GM23338 (cell line): ENCODE results near the gene LACRT. TPM values are rescaled to one million over a fixed set of nuclear protein-coding genes. Genes with fewer than 3 reads are reported as not detected.

ENCODE experiments used
- ATAC-seq: fragments of 200-7000 bp; cut with Tn5 transposase; 3 replicates; pipeline ENCODE4 v1.9.1; 2020
- DNase-seq: peaks from one replicate; pipeline ENCODE4 v3.0.0-alpha.2; 2015; ENCODE audit warnings: low spot score
- H2AFZ ChIP-seq: fragments of 200-600 bp; sonication (generic); 2 replicates; pipeline ENCODE4 v1.8.0; 2016; ENCODE audit warnings: antibody characterized with exemption, mild to moderate bottlenecking, moderate library complexity
- H3F3A ChIP-seq: fragments of 200-600 bp; sonication (generic); replicated peaks from 2 replicates; pipeline ENCODE4 v1.8.0; 2017; ENCODE audit warnings: antibody characterized with exemption, mixed run types, low read depth
- H3K27ac ChIP-seq: fragments of 200-600 bp; sonication (generic); 2 replicates; pipeline ENCODE4 v1.6.1; 2016; ENCODE audit warnings: low read depth
- H3K27me3 ChIP-seq: fragments of 200-600 bp; sonication (generic); 2 replicates; pipeline ENCODE4 v1.8.0; 2016; ENCODE audit warnings: mild to moderate bottlenecking, mixed run types, moderate library complexity; ENCODE audit not compliant: insufficient read depth
- H3K36me3 ChIP-seq: fragments of 200-600 bp; sonication (generic); 2 replicates; pipeline ENCODE4 v1.8.0; 2016; ENCODE audit warnings: mild to moderate bottlenecking; ENCODE audit not compliant: insufficient read depth
- H3K4me1 ChIP-seq: fragments of 200-600 bp; sonication (generic); 2 replicates; pipeline ENCODE4 v1.8.0; 2016; ENCODE audit warnings: mild to moderate bottlenecking, moderate library complexity; ENCODE audit not compliant: insufficient read depth
- H3K4me2 ChIP-seq: fragments of 200-600 bp; sonication (generic); 2 replicates; pipeline ENCODE4 v1.7.1; 2017; ENCODE audit warnings: mixed run types
- H3K4me3 ChIP-seq: fragments of 200-600 bp; sonication (generic); 2 replicates; pipeline ENCODE4 v1.6.1; 2016; ENCODE audit warnings: mixed run types
- H3K79me2 ChIP-seq: fragments of 200-600 bp; sonication (generic); replicated peaks from 2 replicates; pipeline ENCODE4 v1.8.0; 2017; ENCODE audit warnings: mild to moderate bottlenecking; ENCODE audit not compliant: insufficient read depth
- H3K9me2 ChIP-seq: fragments of 200-600 bp; sonication (generic); 2 replicates; pipeline ENCODE4 v1.8.0; 2017; ENCODE audit not compliant: insufficient read depth
- H4K20me1 ChIP-seq: fragments of 200-600 bp; sonication (generic); replicated peaks from 2 replicates; pipeline ENCODE4 v1.8.0; 2017; ENCODE audit warnings: mild to moderate bottlenecking; ENCODE audit not compliant: insufficient read depth
- H3K27ac Mint-ChIP-seq: 2 replicates; pipeline ENCODE4 v1.8.0; 2020; ENCODE audit warnings: inconsistent platforms, mild to moderate bottlenecking, moderate library complexity, mixed read lengths
- H3K27me3 Mint-ChIP-seq: 3 replicates; pipeline ENCODE4 v1.8.0; 2022; ENCODE audit warnings: low read depth, mild to moderate bottlenecking, moderate library complexity, mixed read lengths, inconsistent platforms; ENCODE audit not compliant: insufficient read depth, poor library complexity
- H3K36me3 Mint-ChIP-seq: 3 replicates; pipeline ENCODE4 v1.8.0; 2021; ENCODE audit warnings: low read depth, mild to moderate bottlenecking, inconsistent platforms, moderate library complexity, mixed read lengths
- H3K4me1 Mint-ChIP-seq: 3 replicates; pipeline ENCODE4 v1.8.0; 2020; ENCODE audit warnings: mild to moderate bottlenecking, inconsistent platforms, mixed read lengths
- H3K4me3 Mint-ChIP-seq: 3 replicates; pipeline ENCODE4 v1.8.0; 2021; ENCODE audit warnings: moderate library complexity, mild to moderate bottlenecking, inconsistent platforms, mixed read lengths
- H3K9me3 Mint-ChIP-seq: 3 replicates; pipeline ENCODE4 v1.8.0; 2020; ENCODE audit warnings: moderate library complexity, mild to moderate bottlenecking, inconsistent platforms, mixed read lengths
- CREB1 ChIP-seq: fragments of 250-450 bp; sonication (Bioruptor Pico); IDR thresholded peaks from 2 replicates; pipeline ENCODE4 v1.5.0; 2020; ENCODE audit warnings: low read depth, mild to moderate bottlenecking, moderate library complexity
- CTCF ChIP-seq, 2 experiments: fragments of 200-600 bp in 1 of 2; sonication (generic) in 1 of 2; conservative IDR thresholded peaks; 2 replicates each; pipeline versions ENCODE4 v1.5.1 to v1.6.1; 2016 to 2017; ENCODE audit warnings: antibody characterized with exemption in 2 of 2, low read depth in 2 of 2, mild to moderate bottlenecking in 2 of 2, moderate library complexity in 1 of 2
- ETS1 ChIP-seq: IDR thresholded peaks from 2 replicates; pipeline ENCODE4 v1.6.1; 2016; ENCODE audit warnings: antibody characterized with exemption
- EZH2 ChIP-seq: fragments of 200-600 bp; sonication (generic); IDR thresholded peaks from one replicate; pipeline ENCODE4 v1.8.0; 2017; ENCODE audit warnings: antibody characterized with exemption, mild to moderate bottlenecking, low read depth; ENCODE audit not compliant: unreplicated experiment
- EZH2phosphoT487 ChIP-seq: fragments of 200-600 bp; sonication (generic); IDR thresholded peaks from one replicate; pipeline ENCODE4 v1.8.1; 2018; ENCODE audit warnings: antibody characterized with exemption; ENCODE audit not compliant: unreplicated experiment
- JUNB ChIP-seq: IDR thresholded peaks from one replicate; pipeline ENCODE4 v1.6.1; 2016; ENCODE audit warnings: antibody characterized with exemption; ENCODE audit not compliant: unreplicated experiment
- NANOG ChIP-seq: IDR thresholded peaks from 2 replicates; pipeline ENCODE4 v1.6.1; 2016; ENCODE audit warnings: antibody characterized with exemption, borderline replicate concordance
- POLR2AphosphoS5 ChIP-seq: IDR thresholded peaks from 2 replicates; pipeline ENCODE4 v1.6.1; 2016; ENCODE audit warnings: antibody characterized with exemption, low read depth
- REST ChIP-seq: IDR thresholded peaks from one replicate; pipeline ENCODE4 v1.6.1; 2018; ENCODE audit warnings: antibody characterized with exemption; ENCODE audit not compliant: unreplicated experiment
- STAT1 ChIP-seq: IDR thresholded peaks from one replicate; pipeline ENCODE4 v1.6.1; 2016; ENCODE audit warnings: antibody characterized with exemption; ENCODE audit not compliant: unreplicated experiment
- ZNF114 ChIP-seq: fragments of 250-450 bp; sonication (Bioruptor Pico); IDR thresholded peaks from 2 replicates; pipeline ENCODE4 v1.5.0; 2020; ENCODE audit warnings: mild to moderate bottlenecking, moderate library complexity
- ZNF331 ChIP-seq: fragments of 250-450 bp; sonication (Bioruptor Pico); IDR thresholded peaks from 2 replicates; pipeline ENCODE4 v1.5.0; 2020; ENCODE audit warnings: low read depth, mild to moderate bottlenecking, moderate library complexity
- polyA plus RNA-seq: library from polyadenylated mRNA; unstranded; fragments of >200 nt; fragmentation: Nextera tagmentation; extraction: Ambion mirVana; gene quantifications from 2 replicates; pipeline ENCODE4 v1.2.1, GENCODE V29; 2016
- total RNA-seq: library from RNA; depleted of rRNA; stranded (reverse); fragments of >200 nt; shearing (Covaris generic); gene quantifications from 2 replicates; pipeline ENCODE4 v1.2.3, GENCODE V29; 2014
- TF ChIP-seq, protein P1 (sequence below): fragments of 250-450 bp; sonication (Bioruptor Pico); IDR thresholded peaks from 2 replicates; pipeline ENCODE4 v1.5.0; 2020; ENCODE audit warnings: mild to moderate bottlenecking, moderate library complexity

The LACRT gene
- total and polyA plus RNA-seq, 2 experiments from 2014 or later, result not detected

GRCh38 chr12:54590978-54591591 is 43.6 kb downstream of the LACRT start:
- Mint-ChIP-seq H3K9me3 (no peaks in the 10 kb centered on the region), H3K27ac (no peak overlapping the region), H3K27me3 (peaks cover 49% of the 10 kb centered on the region), H3K4me3 (no peak overlapping the region; the same call in 2 of the 3 replicates), H3K4me1 (peaks cover 44% of the 10 kb centered on the region), H3K36me3 (no peaks in the 10 kb centered on the region)
- H2AFZ ChIP-seq, result peak overlapping the region; percentile 76
- H3K4me3 ChIP-seq, result no peak overlapping the region
- DNase-seq (no peak), ATAC-seq (peak; percentile 5; the same call in 2 of the 3 replicates)
- H3K27me3 ChIP-seq, result peaks cover 80% of the 10 kb centered on the region
- no peaks in the 10 kb centered on the region for H3K36me3 ChIP-seq
- no peaks in the 10 kb centered on the region for H4K20me1 ChIP-seq
- H3K4me1 ChIP-seq, result peaks cover 31% of the 10 kb centered on the region
- no peak for TF ChIP-seq POLR2AphosphoS5
- no peak for TF ChIP-seq EZH2
- no peak for TF ChIP-seq ZNF114 (CRISPR knock-in tag)
- no peak for TF ChIP-seq NANOG
- no peak for TF ChIP-seq JUNB
- TF ChIP-seq ZNF331 (CRISPR knock-in tag), result no peak
- TF ChIP-seq REST, result no peak
- TF ChIP-seq, protein P1, sequence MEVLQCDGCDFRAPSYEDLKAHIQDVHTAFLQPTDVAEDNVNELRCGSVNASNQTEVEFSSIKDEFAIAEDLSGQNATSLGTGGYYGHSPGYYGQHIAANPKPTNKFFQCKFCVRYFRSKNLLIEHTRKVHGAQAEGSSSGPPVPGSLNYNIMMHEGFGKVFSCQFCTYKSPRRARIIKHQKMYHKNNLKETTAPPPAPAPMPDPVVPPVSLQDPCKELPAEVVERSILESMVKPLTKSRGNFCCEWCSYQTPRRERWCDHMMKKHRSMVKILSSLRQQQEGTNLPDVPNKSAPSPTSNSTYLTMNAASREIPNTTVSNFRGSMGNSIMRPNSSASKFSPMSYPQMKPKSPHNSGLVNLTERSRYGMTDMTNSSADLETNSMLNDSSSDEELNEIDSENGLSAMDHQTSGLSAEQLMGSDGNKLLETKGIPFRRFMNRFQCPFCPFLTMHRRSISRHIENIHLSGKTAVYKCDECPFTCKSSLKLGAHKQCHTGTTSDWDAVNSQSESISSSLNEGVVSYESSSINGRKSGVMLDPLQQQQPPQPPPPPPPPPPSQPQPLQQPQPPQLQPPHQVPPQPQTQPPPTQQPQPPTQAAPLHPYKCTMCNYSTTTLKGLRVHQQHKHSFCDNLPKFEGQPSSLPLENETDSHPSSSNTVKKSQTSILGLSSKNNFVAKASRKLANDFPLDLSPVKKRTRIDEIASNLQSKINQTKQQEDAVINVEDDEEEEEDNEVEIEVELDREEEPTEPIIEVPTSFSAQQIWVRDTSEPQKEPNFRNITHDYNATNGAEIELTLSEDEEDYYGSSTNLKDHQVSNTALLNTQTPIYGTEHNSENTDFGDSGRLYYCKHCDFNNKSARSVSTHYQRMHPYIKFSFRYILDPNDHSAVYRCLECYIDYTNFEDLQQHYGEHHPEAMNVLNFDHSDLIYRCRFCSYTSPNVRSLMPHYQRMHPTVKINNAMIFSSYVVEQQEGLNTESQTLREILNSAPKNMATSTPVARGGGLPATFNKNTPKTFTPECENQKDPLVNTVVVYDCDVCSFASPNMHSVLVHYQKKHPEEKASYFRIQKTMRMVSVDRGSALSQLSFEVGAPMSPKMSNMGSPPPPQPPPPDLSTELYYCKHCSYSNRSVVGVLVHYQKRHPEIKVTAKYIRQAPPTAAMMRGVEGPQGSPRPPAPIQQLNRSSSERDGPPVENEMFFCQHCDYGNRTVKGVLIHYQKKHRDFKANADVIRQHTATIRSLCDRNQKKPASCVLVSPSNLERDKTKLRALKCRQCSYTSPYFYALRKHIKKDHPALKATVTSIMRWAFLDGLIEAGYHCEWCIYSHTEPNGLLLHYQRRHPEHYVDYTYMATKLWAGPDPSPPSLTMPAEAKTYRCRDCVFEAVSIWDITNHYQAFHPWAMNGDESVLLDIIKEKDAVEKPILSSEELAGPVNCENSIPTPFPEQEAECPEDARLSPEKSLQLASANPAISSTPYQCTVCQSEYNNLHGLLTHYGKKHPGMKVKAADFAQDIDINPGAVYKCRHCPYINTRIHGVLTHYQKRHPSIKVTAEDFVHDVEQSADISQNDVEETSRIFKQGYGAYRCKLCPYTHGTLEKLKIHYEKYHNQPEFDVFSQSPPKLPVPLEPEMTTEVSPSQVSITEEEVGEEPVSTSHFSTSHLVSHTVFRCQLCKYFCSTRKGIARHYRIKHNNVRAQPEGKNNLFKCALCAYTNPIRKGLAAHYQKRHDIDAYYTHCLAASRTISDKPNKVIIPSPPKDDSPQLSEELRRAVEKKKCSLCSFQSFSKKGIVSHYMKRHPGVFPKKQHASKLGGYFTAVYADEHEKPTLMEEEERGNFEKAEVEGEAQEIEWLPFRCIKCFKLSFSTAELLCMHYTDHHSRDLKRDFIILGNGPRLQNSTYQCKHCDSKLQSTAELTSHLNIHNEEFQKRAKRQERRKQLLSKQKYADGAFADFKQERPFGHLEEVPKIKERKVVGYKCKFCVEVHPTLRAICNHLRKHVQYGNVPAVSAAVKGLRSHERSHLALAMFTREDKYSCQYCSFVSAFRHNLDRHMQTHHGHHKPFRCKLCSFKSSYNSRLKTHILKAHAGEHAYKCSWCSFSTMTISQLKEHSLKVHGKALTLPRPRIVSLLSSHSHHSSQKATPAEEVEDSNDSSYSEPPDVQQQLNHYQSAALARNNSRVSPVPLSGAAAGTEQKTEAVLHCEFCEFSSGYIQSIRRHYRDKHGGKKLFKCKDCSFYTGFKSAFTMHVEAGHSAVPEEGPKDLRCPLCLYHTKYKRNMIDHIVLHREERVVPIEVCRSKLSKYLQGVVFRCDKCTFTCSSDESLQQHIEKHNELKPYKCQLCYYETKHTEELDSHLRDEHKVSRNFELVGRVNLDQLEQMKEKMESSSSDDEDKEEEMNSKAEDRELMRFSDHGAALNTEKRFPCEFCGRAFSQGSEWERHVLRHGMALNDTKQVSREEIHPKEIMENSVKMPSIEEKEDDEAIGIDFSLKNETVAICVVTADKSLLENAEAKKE (CRISPR knock-in tag), result no peak
- TF ChIP-seq ETS1, result no peak
- TF ChIP-seq STAT1, result no peak
- TF ChIP-seq CREB1 (CRISPR knock-in tag), result no peak
- no peak for TF ChIP-seq EZH2phosphoT487
- no peak for TF ChIP-seq CTCF (conservative IDR thresholded peaks at IDR 0.05; ENCODE audit: low read depth in 2 of 2)
- H3K4me2 ChIP-seq, result 0 out of 2 replicates have a peak overlapping the region, but pooled peaks have one; percentile 43
- no peaks in the 10 kb centered on the region for H3K79me2 ChIP-seq
- no peak overlapping the region for H3K27ac ChIP-seq
- no peaks in the 10 kb centered on the region for H3K9me2 ChIP-seq
- no peaks in the 10 kb centered on the region for H3F3A ChIP-seq
